ENCODE results near the gene CAPG.
A peak's percentile ranks its signal among the peaks of the same experiment; 100 is the strongest.

CAPG gene

GRCh38 chr2:85356186-85356585, 54.0 kb downstream of the CAPG start:
- DNase-seq (ENCODE audit: low spot score) = no peak

- DNase-seq (ENCODE audit: low spot score) = no peak
Measured at GRCh38 chr2:85355521-85355920, 54.6 kb downstream of the CAPG start.

GRCh38 chr2:85355073-85355410, 55.1 kb downstream of the CAPG start:
- no peak for DNase-seq (ENCODE audit: low spot score)

GRCh38 chr2:85354286-85355072, 55.7 kb downstream of the CAPG start, which contains the start of the genes ELMOD3 and RETSAT:
Gene ELMOD3 (plus strand): TSS chr2:85354769. CDS start chr2:85357199, 2,430 bp downstream.
Gene RETSAT (minus strand): TSS chr2:85354528. CDS start chr2:85354507, 21 bp downstream.
- DNase-seq (ENCODE audit: low spot score) = peak; percentile 99

- peak; percentile 31 for DNase-seq (ENCODE audit: low spot score)
Measured at GRCh38 chr2:85353876-85354285, 56.3 kb downstream of the CAPG start.

GRCh38 chr2:85347599-85347998, 62.6 kb downstream of the CAPG start:
- no peak for DNase-seq (ENCODE audit: low spot score)

All from hematopoietic multipotent progenitor cell treated with erythropoietin and hydrocortisone succinate and interleukin-3 and kit ligand, for 17 days (in vitro differentiated cells).